ENCODE data around the gene MRPL3. TPM values are rescaled to one million over a fixed set of nuclear protein-coding genes. Genes with fewer than 3 reads are reported as not detected.
"Not testable (repeated sequence)": the region's sequence is repeated elsewhere in the genome, so short reads cannot be mapped to it uniquely, and the experiment has no call there.

The MRPL3 gene
- total RNA-seq, 1 experiment from 2014 or later, result 142 TPM

DNA sequence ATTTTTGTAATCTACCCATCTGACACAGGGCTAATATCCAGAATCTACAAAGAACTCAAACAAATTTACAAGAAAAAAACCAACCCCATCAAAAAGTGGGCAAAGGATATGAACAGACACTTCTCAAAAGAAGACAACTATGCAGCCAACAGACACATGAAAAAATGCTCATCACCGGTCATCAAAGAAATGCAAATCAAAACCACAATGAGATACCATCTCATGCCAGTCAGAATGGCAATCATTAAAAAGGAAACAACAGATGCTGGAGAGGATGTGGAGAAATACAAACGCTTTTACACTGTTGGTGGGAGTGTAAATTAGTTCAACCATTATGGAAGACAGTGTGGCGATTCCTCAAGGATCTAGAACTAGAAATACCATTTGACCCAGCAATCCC lies 16.2 kb downstream of the MRPL3 start:
- intact Hi-C loops (cut with micrococcal nuclease); H3K4me1 ChIP-seq (ENCODE audit: control insufficient read depth in 1 of 2, insufficient read depth in 2 of 2, low read length in 2 of 2); H2AFZ ChIP-seq (ENCODE audit: low read depth, low read length, poor library complexity, severe bottlenecking); POLR2A ChIA-PET; H3K4me3 ChIP-seq (replicated peaks in 1 of 2; ENCODE audit: low read depth in 1 of 2, low read length in 2 of 2); RAD21 ChIA-PET (ENCODE audit: low non-redundant PET in 1 of 2, low total read pairs in 2 of 2, uncharacterized antibody in 2 of 2, unreplicated experiment in 2 of 2); CTCF ChIA-PET; H3K9me3 ChIP-seq (ENCODE audit: control insufficient read depth in 1 of 2, insufficient read depth in 1 of 2, low read depth in 1 of 2, low read length in 2 of 2); H3K9me2 ChIP-seq (ENCODE audit: insufficient read depth); H3K4me2 ChIP-seq (ENCODE audit: low read length); H3K27me3 ChIP-seq (ENCODE audit: insufficient read depth, low read length); H3K27ac ChIP-seq (ENCODE audit: low read depth, low read length); ATAC-seq; H4K20me1 ChIP-seq (ENCODE audit: insufficient read depth); H3K9ac ChIP-seq (ENCODE audit: low read length); DNase-seq (ENCODE audit: low read depth, low spot score); BruUV-seq (replicated peaks): not testable (repeated sequence)
- peaks cover 20 to 37% of the 10 kb centered on the region in 2 experiments; a peak in 3 of 4 replicates for H3K36me3 ChIP-seq (ENCODE audit: control insufficient read depth in 1 of 2, insufficient read depth in 2 of 2, low read length in 2 of 2)
- peaks cover 83% of the 10 kb centered on the region for H3K79me2 ChIP-seq (ENCODE audit: insufficient read depth, low read length)

DNA sequence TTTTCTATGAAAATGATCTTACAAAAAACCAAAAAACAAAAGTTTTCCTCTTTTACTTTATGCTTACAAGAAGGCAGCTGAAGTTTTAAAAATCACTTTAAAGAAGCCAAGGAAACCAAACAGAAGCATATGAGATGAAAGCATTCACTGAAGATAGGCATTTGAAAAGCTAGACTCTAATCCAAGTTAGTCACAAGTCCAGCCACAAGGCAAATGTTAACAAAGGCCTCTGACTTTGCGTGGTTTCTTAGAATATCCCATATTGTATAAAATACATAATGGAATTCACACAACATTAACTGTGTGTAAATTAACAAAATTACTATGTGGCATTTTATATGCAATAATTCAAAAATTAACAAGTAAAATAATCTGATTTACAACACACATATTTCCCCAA lies 17.7 kb downstream of the MRPL3 start:
- intact Hi-C loops (cut with micrococcal nuclease), result no loop called here
- H3K4me2 ChIP-seq (ENCODE audit: low read length), result no peak overlapping the region
- H3K27me3 ChIP-seq (ENCODE audit: insufficient read depth, low read length), result no peaks in the 10 kb centered on the region
- H3K36me3 ChIP-seq (ENCODE audit: control insufficient read depth in 1 of 2, insufficient read depth in 2 of 2, low read length in 2 of 2), result peaks cover 18 to 28% of the 10 kb centered on the region in 2 experiments
- no peak overlapping the region for H2AFZ ChIP-seq (ENCODE audit: low read depth, low read length, poor library complexity, severe bottlenecking)
- ATAC-seq (no peak), DNase-seq (ENCODE audit: low read depth, low spot score) (no peak)
- no peaks in the 10 kb centered on the region for H3K9me2 ChIP-seq (ENCODE audit: insufficient read depth)
- ChIA-PET CTCF (no interaction called here), POLR2A (no interaction called here), RAD21 (ENCODE audit: low non-redundant PET in 1 of 2, low total read pairs in 2 of 2, uncharacterized antibody in 2 of 2, unreplicated experiment in 2 of 2) (no interaction called here)
- no peak overlapping the region for H3K9ac ChIP-seq (ENCODE audit: low read length)
- no peaks in the 10 kb centered on the region for H3K4me1 ChIP-seq (ENCODE audit: control insufficient read depth in 1 of 2, insufficient read depth in 2 of 2, low read length in 2 of 2)
- BruUV-seq (replicated peaks), result no TSS peak
- H3K4me3 ChIP-seq (replicated peaks in 1 of 2; ENCODE audit: low read depth in 1 of 2, low read length in 2 of 2), result no peak overlapping the region
- H3K27ac ChIP-seq (ENCODE audit: low read depth, low read length), result no peak overlapping the region
- no peaks in the 10 kb centered on the region for H4K20me1 ChIP-seq (ENCODE audit: insufficient read depth)
- TF ChIP-seq POLR2AphosphoS5 (IDR thresholded peaks at IDR 0.05; ENCODE audit: low read depth, low read length) (no peak), SRF (IDR thresholded peaks at IDR 0.05; ENCODE audit: low read depth) (no peak), EZH2phosphoT487 (IDR thresholded peaks at IDR 0.05; ENCODE audit: borderline replicate concordance) (no peak)
- peaks cover 83% of the 10 kb centered on the region for H3K79me2 ChIP-seq (ENCODE audit: insufficient read depth, low read length)
- no peaks in the 10 kb centered on the region for H3K9me3 ChIP-seq (ENCODE audit: control insufficient read depth in 1 of 2, insufficient read depth in 1 of 2, low read depth in 1 of 2, low read length in 2 of 2)

All from HCT116 (cell line).